CD4-positive, CD25-positive, alpha-beta regulatory T cell (primary cell): ENCODE results near the gene U2AF1L4. TPM values are rescaled to one million over a fixed set of nuclear protein-coding genes. Genes with fewer than 3 reads are reported as not detected.

Source experiments
- ATAC-seq, 2 donors: fragments of 150-1000 bp; cut with Tn5 transposase; one replicate each; pipeline ENCODE4 v1.10.0; 2021; ENCODE audit warnings: low read depth in 2 of 2, moderate number of reproducible peaks in 2 of 2, moderate library complexity in 1 of 2
- DNase-seq, 3 donors: peaks; one replicate each; pipeline versions ENCODE4 v3.0.0 to v3.0.0-alpha.2; 2012 to 2022; ENCODE audit warnings: mixed read lengths in 1 of 3
- H3K27ac ChIP-seq: one replicate; pipeline ENCODE4 v1.7.0; 2013; ENCODE audit warnings: mild to moderate bottlenecking, low read length; ENCODE audit not compliant: insufficient read depth, poor library complexity, severe bottlenecking
- H3K27me3 ChIP-seq: one replicate; pipeline ENCODE4 v1.7.0; 2013; ENCODE audit warnings: low read length; ENCODE audit not compliant: control insufficient read depth, insufficient read depth
- H3K36me3 ChIP-seq: one replicate; pipeline ENCODE4 v1.7.0; 2013; ENCODE audit warnings: mild to moderate bottlenecking, low read length, moderate library complexity; ENCODE audit not compliant: control insufficient read depth, insufficient read depth
- H3K4me1 ChIP-seq: 2 replicates; pipeline ENCODE4 v1.7.0; 2013; ENCODE audit warnings: mild to moderate bottlenecking, low read length; ENCODE audit not compliant: insufficient read depth, control insufficient read depth, poor library complexity, severe bottlenecking
- H3K4me3 ChIP-seq: one replicate; pipeline ENCODE4 v1.7.0; 2013; ENCODE audit warnings: low read depth, mild to moderate bottlenecking, low read length, moderate library complexity
- H3K9me3 ChIP-seq, 2 experiments: 1 replicate in 1 of 2; 2 replicates in 1 of 2; pipeline ENCODE4 v1.7.0; 2013; ENCODE audit warnings: low read length in 2 of 2, mild to moderate bottlenecking in 1 of 2, moderate library complexity in 1 of 2; ENCODE audit not compliant: control insufficient read depth in 2 of 2
- H3K27ac Mint-ChIP-seq, 3 donors: one replicate each; pipeline ENCODE4 v1.8.0; 2020 to 2022; ENCODE audit warnings: mild to moderate bottlenecking in 3 of 3, mixed read lengths in 3 of 3, moderate library complexity in 2 of 3
- H3K27me3 Mint-ChIP-seq: one replicate; pipeline ENCODE4 v1.8.0; 2022; ENCODE audit warnings: mild to moderate bottlenecking, mixed read lengths
- H3K36me3 Mint-ChIP-seq: one replicate; pipeline ENCODE4 v1.8.0; 2020; ENCODE audit warnings: mixed read lengths
- H3K4me1 Mint-ChIP-seq, 4 donors: one replicate each; pipeline ENCODE4 v1.8.0; 2020 to 2022; ENCODE audit warnings: mixed read lengths in 4 of 4, mild to moderate bottlenecking in 1 of 4
- H3K4me3 Mint-ChIP-seq, 4 donors: one replicate each; pipeline ENCODE4 v1.8.0; 2020 to 2022; ENCODE audit warnings: mild to moderate bottlenecking in 4 of 4, mixed read lengths in 4 of 4, moderate library complexity in 3 of 4
- H3K9me3 Mint-ChIP-seq, 7 donors: one replicate each; pipeline ENCODE4 v1.8.0; 2020 to 2022; ENCODE audit warnings: mixed read lengths in 7 of 7, mild to moderate bottlenecking in 3 of 7, moderate library complexity in 2 of 7
- polyA plus RNA-seq, 4 donors: library from polyadenylated mRNA; unstranded; fragments of 300-500 nt; fragmentation: Illumina TruSeq; gene quantifications; one replicate each; pipeline ENCODE4 v1.2.3, GENCODE V29; 2021
- total RNA-seq: library from RNA; stranded (reverse); gene quantifications from one replicate; pipeline ENCODE4 v1.2.3, GENCODE V29; 2022

Gene U2AF1L4
- total and polyA plus RNA-seq, 5 donors from 2014 or later, result 48.4 to 70.8 (median 62.6) TPM

DNA sequence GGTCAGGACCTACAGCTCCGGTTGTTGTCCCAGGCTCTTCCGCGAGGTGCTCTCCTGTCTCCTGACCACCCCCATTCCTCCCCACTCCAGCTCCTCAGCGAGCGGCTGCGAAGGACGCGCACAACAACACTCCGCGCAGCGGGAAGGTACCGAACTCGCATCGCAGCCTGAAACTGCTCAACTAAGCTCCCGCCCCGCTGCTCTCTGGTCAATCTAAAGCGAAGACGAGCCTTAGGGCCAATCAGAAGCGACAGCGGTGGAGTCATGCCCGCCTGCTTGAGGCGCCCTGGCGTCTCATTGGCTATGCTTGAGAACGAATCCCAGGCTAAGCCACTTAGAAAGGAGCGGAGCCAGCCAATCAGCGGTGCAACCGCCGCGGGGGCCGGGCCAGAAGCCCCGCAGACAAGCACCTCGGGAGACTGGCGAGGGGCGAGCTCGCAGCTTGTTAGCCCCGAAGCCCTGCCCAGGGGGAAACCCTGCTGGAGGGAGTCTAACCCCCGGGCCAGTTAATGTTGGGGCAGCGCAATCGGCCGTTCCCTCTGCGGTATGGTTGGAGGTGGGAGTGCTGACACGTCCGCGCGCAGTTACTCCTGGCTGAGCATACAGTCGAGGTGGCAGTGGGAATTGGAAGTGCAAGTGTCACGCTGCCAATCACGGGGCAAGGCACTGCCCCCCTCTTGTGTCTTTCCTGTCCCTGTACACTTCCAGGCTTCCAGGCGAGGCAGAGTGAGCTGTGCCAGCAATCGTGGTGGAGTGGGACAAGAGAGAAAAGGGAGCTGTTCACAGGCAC lies 42.8 kb downstream of the U2AF1L4 start:
- Mint-ChIP-seq H3K9me3 (no peaks in the 10 kb centered on the region), H3K27ac (peak overlapping the region; percentile 92 to 99 (median 98)), H3K4me3 (peak overlapping the region; percentile 85 to 98 (median 96)), H3K36me3 (no peaks in the 10 kb centered on the region), H3K27me3 (peaks cover 4% of the 10 kb centered on the region), H3K4me1 (peaks cover 3 to 8% (median 6%) of the 10 kb centered on the region in 4 donors)
- H3K4me1 ChIP-seq, result peaks cover 12% of the 10 kb centered on the region
- H3K27me3 ChIP-seq, result no peaks in the 10 kb centered on the region
- H3K27ac ChIP-seq, result peak overlapping the region; percentile 73
- H3K36me3 ChIP-seq, result no peaks in the 10 kb centered on the region
- peak; percentile 93 to 99 (median 93) for DNase-seq
- peak overlapping the region; percentile 67 for H3K4me3 ChIP-seq
- ATAC-seq, result peak; percentile 100
- no peaks in the 10 kb centered on the region for H3K9me3 ChIP-seq

DNA sequence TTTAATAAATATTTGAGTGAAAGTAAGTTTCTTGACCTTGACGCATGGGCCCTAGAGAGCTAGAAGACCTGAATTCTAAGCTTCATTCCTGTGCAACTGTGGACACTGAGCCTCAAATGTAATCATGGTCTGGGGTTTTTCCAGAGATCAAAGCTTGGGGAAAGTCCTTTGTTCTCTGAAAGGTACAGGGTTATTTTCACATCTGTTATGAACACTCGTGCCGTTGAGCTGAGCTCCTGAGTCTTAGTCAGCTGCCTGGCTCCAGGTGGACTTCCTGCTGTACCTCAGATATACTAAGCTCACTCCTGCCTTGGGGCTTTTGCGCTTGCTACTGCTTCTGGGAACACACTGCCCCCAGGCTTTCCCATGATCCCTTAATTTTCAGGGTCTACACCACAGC lies 48.4 kb downstream of the U2AF1L4 start:
- ATAC-seq (no peak), DNase-seq (peak in 1 of 3 donors; percentile 54)
- no peak overlapping the region for H3K4me3 ChIP-seq
- H3K27ac ChIP-seq, result no peak overlapping the region
- H3K4me3 Mint-ChIP-seq, result peak overlapping the region in 1 of 4 donors; percentile 29
- H3K27me3 ChIP-seq, result no peaks in the 10 kb centered on the region
- H3K36me3 ChIP-seq, result no peaks in the 10 kb centered on the region
- H3K4me1 Mint-ChIP-seq, result peaks cover 0 to 2% (median 0%) of the 10 kb centered on the region in 4 donors
- H3K27ac Mint-ChIP-seq, result no peak overlapping the region
- H3K9me3 Mint-ChIP-seq, result no peaks in the 10 kb centered on the region
- H3K4me1 ChIP-seq, result peaks cover 1% of the 10 kb centered on the region
- H3K9me3 ChIP-seq, result no peaks in the 10 kb centered on the region
- no peaks in the 10 kb centered on the region for H3K27me3 Mint-ChIP-seq
- no peaks in the 10 kb centered on the region for H3K36me3 Mint-ChIP-seq

- Mint-ChIP-seq H3K27ac (peak overlapping the region in 1 of 3 donors; percentile 9), H3K27me3 (no peaks in the 10 kb centered on the region), H3K4me1 (peaks cover 0 to 2% (median 0%) of the 10 kb centered on the region in 4 donors), H3K9me3 (no peaks in the 10 kb centered on the region), H3K4me3 (no peak overlapping the region), H3K36me3 (no peaks in the 10 kb centered on the region)
- ATAC-seq (no peak), DNase-seq (no peak)
- H3K4me1 ChIP-seq, result no peaks in the 10 kb centered on the region
- H3K27ac ChIP-seq, result no peak overlapping the region
- no peak overlapping the region for H3K4me3 ChIP-seq
- no peaks in the 10 kb centered on the region for H3K27me3 ChIP-seq
- no peaks in the 10 kb centered on the region for H3K9me3 ChIP-seq
- no peaks in the 10 kb centered on the region for H3K36me3 ChIP-seq
These were observed 49.3 kb downstream of the U2AF1L4 start for GRCh38 chr19:35695895-35696422.

DNA sequence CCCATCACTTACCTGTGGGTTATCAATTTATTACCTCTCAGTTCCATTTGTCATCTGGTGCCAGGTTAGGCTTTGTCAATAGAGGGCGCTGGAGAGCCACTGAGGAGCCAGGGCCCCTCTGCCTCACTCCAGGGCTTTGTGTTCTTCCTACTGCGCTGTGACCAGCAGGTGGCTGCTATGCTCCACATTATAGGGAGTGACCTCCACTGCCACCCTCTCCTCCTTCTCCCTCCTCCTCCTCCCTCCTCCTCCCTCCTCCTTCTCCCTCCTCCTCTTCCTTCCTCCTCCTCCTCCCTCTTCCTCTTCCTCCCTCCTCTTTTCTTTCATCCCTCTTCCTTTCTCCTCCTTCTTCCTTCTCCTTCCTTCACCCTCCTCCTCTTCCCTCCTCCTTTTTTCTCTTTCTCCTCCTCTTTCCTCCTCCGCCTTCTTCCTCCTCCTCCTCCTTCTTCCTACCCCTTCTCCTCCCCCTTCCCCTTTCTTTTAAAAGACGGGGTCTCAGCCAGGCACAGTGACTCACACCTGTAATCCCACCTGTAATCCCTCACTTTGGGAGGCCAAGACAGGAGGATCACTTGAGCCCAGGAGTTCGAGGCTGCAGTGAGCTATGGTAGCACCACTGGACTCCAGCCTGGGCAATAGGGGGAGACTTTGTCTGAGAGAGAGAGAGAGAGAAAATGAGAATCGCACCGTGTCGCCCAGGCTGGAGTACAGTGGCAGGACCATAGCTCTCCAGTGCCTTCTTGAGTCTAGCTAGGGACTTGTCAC lies 51.2 kb downstream of the U2AF1L4 start:
- no peaks in the 10 kb centered on the region for H3K27me3 ChIP-seq
- DNase-seq (peak; percentile 83 to 92 (median 90)), ATAC-seq (peak; percentile 100)
- no peaks in the 10 kb centered on the region for H3K9me3 ChIP-seq
- no peak overlapping the region for H3K4me3 ChIP-seq
- Mint-ChIP-seq H3K27ac (peak overlapping the region in 2 of 3 donors; percentile 15 to 45), H3K36me3 (no peaks in the 10 kb centered on the region), H3K4me3 (no peak overlapping the region), H3K9me3 (no peaks in the 10 kb centered on the region), H3K27me3 (no peaks in the 10 kb centered on the region), H3K4me1 (no peaks in the 10 kb centered on the region)
- H3K27ac ChIP-seq, result peak overlapping the region; percentile 55
- no peaks in the 10 kb centered on the region for H3K4me1 ChIP-seq
- H3K36me3 ChIP-seq, result no peaks in the 10 kb centered on the region

DNA sequence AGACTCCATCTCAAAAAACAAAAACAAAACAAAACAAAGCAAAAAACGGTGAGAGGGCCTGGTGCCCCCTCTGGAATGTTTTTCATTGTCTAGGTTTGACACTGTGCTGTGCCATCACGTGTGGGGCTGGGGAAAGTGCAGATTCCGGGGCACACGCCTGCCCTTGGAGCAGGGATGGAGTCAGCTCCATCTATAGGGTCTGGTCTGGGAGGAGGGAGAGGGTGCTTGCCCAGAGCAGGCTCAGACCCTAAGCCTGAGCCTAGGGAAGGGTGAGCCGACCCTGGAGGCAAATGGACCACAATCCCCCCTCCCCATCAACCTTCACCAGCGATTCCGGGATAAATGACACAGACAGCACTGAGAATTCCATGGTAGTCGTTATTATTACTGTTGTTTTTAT lies 51.8 kb downstream of the U2AF1L4 start:
- peak overlapping the region in 1 of 3 donors; percentile 15 for H3K27ac Mint-ChIP-seq
- H3K9me3 Mint-ChIP-seq, result no peaks in the 10 kb centered on the region
- Histone ChIP-seq H3K9me3 (no peaks in the 10 kb centered on the region), H3K27me3 (no peaks in the 10 kb centered on the region), H3K27ac (no peak overlapping the region), H3K4me1 (no peaks in the 10 kb centered on the region), H3K4me3 (no peak overlapping the region), H3K36me3 (no peaks in the 10 kb centered on the region)
- H3K27me3 Mint-ChIP-seq, result no peaks in the 10 kb centered on the region
- no peaks in the 10 kb centered on the region for H3K4me1 Mint-ChIP-seq
- no peak for ATAC-seq
- no peaks in the 10 kb centered on the region for H3K36me3 Mint-ChIP-seq
- no peak overlapping the region for H3K4me3 Mint-ChIP-seq
- DNase-seq, result no peak

Other genes starting within 250 kb of the U2AF1L4 start
- not detected for gene DMKN, start 231.8 kb downstream of the U2AF1L4 start, total RNA-seq
- 1 to 10 TPM in 2 of 4 donors, under 1 TPM in 1, not detected in 1; 0.74 to 1.6 (median 1.0) TPM for gene DMKN, start 231.8 kb downstream of the U2AF1L4 start, polyA plus RNA-seq
- not detected for gene SBSN, start 217.1 kb downstream of the U2AF1L4 start, total RNA-seq
- not detected for gene SBSN, start 217.1 kb downstream of the U2AF1L4 start, polyA plus RNA-seq
- gene GAPDHS, start 212.0 kb downstream of the U2AF1L4 start, total RNA-seq, result not detected
- gene GAPDHS, start 212.0 kb downstream of the U2AF1L4 start, polyA plus RNA-seq, result not detected
- 37.1 TPM for gene TMEM147, start 199.8 kb downstream of the U2AF1L4 start, total RNA-seq
- 100 to 1,000 TPM; 155 to 179 (median 160) TPM for gene TMEM147, start 199.8 kb downstream of the U2AF1L4 start, polyA plus RNA-seq
- not detected for gene ATP4A, start 181.8 kb downstream of the U2AF1L4 start, total RNA-seq
- gene ATP4A, start 181.8 kb downstream of the U2AF1L4 start, polyA plus RNA-seq, result not detected
- not detected for gene PMIS2, start 159.2 kb downstream of the U2AF1L4 start, total RNA-seq
- gene PMIS2, start 159.2 kb downstream of the U2AF1L4 start, polyA plus RNA-seq, result not detected
- 25.9 TPM for gene HAUS5, start 132.7 kb downstream of the U2AF1L4 start, total RNA-seq
- 1 to 10 TPM; 5.1 to 8.1 (median 6.6) TPM for gene HAUS5, start 132.7 kb downstream of the U2AF1L4 start, polyA plus RNA-seq
- 52.3 TPM for gene RBM42, start 116.4 kb downstream of the U2AF1L4 start, total RNA-seq
- 10 to 100 TPM; 54.4 to 69.0 (median 59.2) TPM for gene RBM42, start 116.4 kb downstream of the U2AF1L4 start, polyA plus RNA-seq
- gene ETV2, start 103.7 kb downstream of the U2AF1L4 start, total RNA-seq, result not detected
- under 1 TPM in 3 of 4 donors, not detected in 1; 0.44 to 0.67 (median 0.46) TPM for gene ETV2, start 103.7 kb downstream of the U2AF1L4 start, polyA plus RNA-seq
- gene COX6B1, start 97.1 kb downstream of the U2AF1L4 start, total RNA-seq, result 249 TPM
- gene COX6B1, start 97.1 kb downstream of the U2AF1L4 start, polyA plus RNA-seq, result 100 to 1,000 TPM; 854 to 919 (median 912) TPM
- not detected for gene UPK1A, start 78.9 kb downstream of the U2AF1L4 start, total RNA-seq
- gene UPK1A, start 78.9 kb downstream of the U2AF1L4 start, polyA plus RNA-seq, result not detected
- gene ZBTB32, start 40.9 kb downstream of the U2AF1L4 start, total RNA-seq, result 42.0 TPM
- gene ZBTB32, start 40.9 kb downstream of the U2AF1L4 start, polyA plus RNA-seq, result 1 to 10 TPM; 3.1 to 5.3 (median 4.6) TPM
- gene KMT2B, start 27.4 kb downstream of the U2AF1L4 start, total RNA-seq, result 73.0 TPM
- 1 to 10 TPM in 1 of 4 donors, under 1 TPM in 3; 0.45 to 1.1 (median 0.68) TPM for gene KMT2B, start 27.4 kb downstream of the U2AF1L4 start, polyA plus RNA-seq
- 80.5 TPM for gene IGFLR1, start 3.0 kb downstream of the U2AF1L4 start, total RNA-seq
- 100 to 1,000 TPM; 109 to 151 (median 125) TPM for gene IGFLR1, start 3.0 kb downstream of the U2AF1L4 start, polyA plus RNA-seq
- 21.1 TPM for gene PSENEN, start 233 bp upstream of the U2AF1L4 start, total RNA-seq
- 10 to 100 TPM; 66.1 to 99.6 (median 72.9) TPM for gene PSENEN, start 233 bp upstream of the U2AF1L4 start, polyA plus RNA-seq
- gene LIN37, start 3.2 kb upstream of the U2AF1L4 start, total RNA-seq, result 11.7 TPM
- 10 to 100 TPM in 3 of 4 donors, 1 to 10 TPM in 1; 9.9 to 16.5 (median 11.8) TPM for gene LIN37, start 3.2 kb upstream of the U2AF1L4 start, polyA plus RNA-seq
- not detected for gene HSPB6, start 11.6 kb upstream of the U2AF1L4 start, total RNA-seq
- not detected for gene HSPB6, start 11.6 kb upstream of the U2AF1L4 start, polyA plus RNA-seq
- 39.5 TPM for gene PROSER3, start 12.8 kb upstream of the U2AF1L4 start, total RNA-seq
- 1 to 10 TPM; 4.3 to 6.4 (median 5.0) TPM for gene PROSER3, start 12.8 kb upstream of the U2AF1L4 start, polyA plus RNA-seq
- gene ARHGAP33, start 30.1 kb upstream of the U2AF1L4 start, total RNA-seq, result 46.7 TPM
- under 1 TPM in 1 of 4 donors, not detected in 3; 0.40 TPM for gene ARHGAP33, start 30.1 kb upstream of the U2AF1L4 start, polyA plus RNA-seq
- not detected for gene PRODH2, start 67.4 kb upstream of the U2AF1L4 start, total RNA-seq
- gene PRODH2, start 67.4 kb upstream of the U2AF1L4 start, polyA plus RNA-seq, result not detected
- gene NPHS1, start 107.1 kb upstream of the U2AF1L4 start, total RNA-seq, result not detected
- not detected for gene NPHS1, start 107.1 kb upstream of the U2AF1L4 start, polyA plus RNA-seq
- not detected for gene KIRREL2, start 111.5 kb upstream of the U2AF1L4 start, total RNA-seq
- not detected for gene KIRREL2, start 111.5 kb upstream of the U2AF1L4 start, polyA plus RNA-seq
- not detected for gene APLP1, start 123.2 kb upstream of the U2AF1L4 start, total RNA-seq
- not detected for gene APLP1, start 123.2 kb upstream of the U2AF1L4 start, polyA plus RNA-seq
- gene NFKBID, start 155.1 kb upstream of the U2AF1L4 start, total RNA-seq, result 120 TPM
- gene NFKBID, start 155.1 kb upstream of the U2AF1L4 start, polyA plus RNA-seq, result 1 to 10 TPM; 2.7 to 4.2 (median 3.6) TPM
- gene HCST, start 157.1 kb upstream of the U2AF1L4 start, total RNA-seq, result 104 TPM
- gene HCST, start 157.1 kb upstream of the U2AF1L4 start, polyA plus RNA-seq, result 100 to 1,000 TPM; 640 to 863 (median 760) TPM
- gene TYROBP, start 162.9 kb upstream of the U2AF1L4 start, total RNA-seq, result not detected
- gene TYROBP, start 162.9 kb upstream of the U2AF1L4 start, polyA plus RNA-seq, result 1 to 10 TPM in 3 of 4 donors, under 1 TPM in 1; 0.49 to 6.9 (median 2.1) TPM
- 7.7 TPM for gene LRFN3, start 191.0 kb upstream of the U2AF1L4 start, total RNA-seq
- 1 to 10 TPM in 1 of 4 donors, under 1 TPM in 3; 0.63 to 1.4 (median 0.84) TPM for gene LRFN3, start 191.0 kb upstream of the U2AF1L4 start, polyA plus RNA-seq
- 11.8 TPM for gene SDHAF1, start 249.8 kb upstream of the U2AF1L4 start, total RNA-seq
- gene SDHAF1, start 249.8 kb upstream of the U2AF1L4 start, polyA plus RNA-seq, result 10 to 100 TPM; 44.0 to 71.2 (median 67.4) TPM